Erythroblast (primary cell): ENCODE results near the gene ZYG11A.
"Not testable (repeated sequence)": the region's sequence is repeated elsewhere in the genome, so short reads cannot be mapped to it uniquely, and the experiment has no call there.

ENCODE experiments used
- GATA1 ChIP-seq: IDR thresholded peaks from 2 replicates; pipeline ENCODE4 v1.6.1; 2011; ENCODE audit warnings: low read depth, mild to moderate bottlenecking, control low read depth, low read length, moderate library complexity
- POLR2A ChIP-seq: IDR thresholded peaks from 2 replicates; pipeline ENCODE4 v1.6.1; 2011; ENCODE audit warnings: mild to moderate bottlenecking, low read length

DNA sequence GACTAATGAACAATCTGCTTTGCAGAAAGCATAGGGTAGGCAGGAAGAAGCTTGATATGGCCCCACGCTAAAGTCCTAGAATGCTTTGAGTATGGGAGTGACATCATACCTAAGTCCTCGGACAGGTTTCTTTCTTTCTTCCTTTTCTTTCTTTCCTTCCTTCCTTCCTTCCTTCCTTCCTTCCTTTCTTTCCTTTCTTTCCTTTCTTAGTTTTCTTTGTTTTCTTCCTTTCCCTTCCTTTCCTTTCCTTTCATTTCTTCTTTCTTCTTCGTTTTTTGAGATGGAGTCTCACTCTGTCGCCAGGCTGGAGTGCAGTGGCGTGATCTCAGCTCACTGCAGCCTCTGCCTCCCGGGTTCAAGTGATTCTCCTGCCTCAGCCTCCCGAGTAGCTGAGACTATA lies 48.8 kb upstream of the ZYG11A start:
- TF ChIP-seq POLR2A, GATA1: not testable (repeated sequence)
